GM12873 (cell line): Measurements from ENCODE around the gene DCDC1.
A peak's percentile ranks its signal among the peaks of the same experiment; 100 is the strongest.

Experiments used
- CTCF ChIP-seq: IDR thresholded peaks from 2 replicates; pipeline ENCODE4 v1.5.1; 2012; ENCODE audit warnings: low read depth, mild to moderate bottlenecking, moderate library complexity, low read length, control low read depth; ENCODE audit not compliant: insufficient read depth; ENCODE audit errors: missing control alignments

DCDC1 gene

DNA sequence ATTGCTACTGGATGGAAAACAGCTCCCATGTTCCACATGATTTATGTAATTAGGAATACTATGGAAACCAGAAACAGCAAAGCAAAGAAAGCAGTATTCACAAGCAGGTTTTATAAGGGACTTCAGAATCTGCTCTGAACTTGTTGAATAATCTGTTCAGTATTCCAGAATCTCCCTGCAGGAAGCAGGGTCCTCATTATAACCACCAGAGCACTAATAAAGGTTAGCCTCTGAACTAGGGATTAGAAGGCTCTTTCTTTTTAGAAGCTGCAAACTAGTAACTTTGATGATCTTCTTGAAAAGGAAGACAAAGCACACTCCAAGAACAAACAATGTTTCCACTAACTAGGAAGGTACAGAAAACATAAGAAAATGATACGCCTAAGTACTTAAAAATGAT, 125.8 kb downstream of the DCDC1 start:
- no peak for TF ChIP-seq CTCF

- TF ChIP-seq CTCF, result peak; percentile 69
These were observed 129.1 kb downstream of the DCDC1 start for GRCh38 chr11:31240340-31240904.

DNA sequence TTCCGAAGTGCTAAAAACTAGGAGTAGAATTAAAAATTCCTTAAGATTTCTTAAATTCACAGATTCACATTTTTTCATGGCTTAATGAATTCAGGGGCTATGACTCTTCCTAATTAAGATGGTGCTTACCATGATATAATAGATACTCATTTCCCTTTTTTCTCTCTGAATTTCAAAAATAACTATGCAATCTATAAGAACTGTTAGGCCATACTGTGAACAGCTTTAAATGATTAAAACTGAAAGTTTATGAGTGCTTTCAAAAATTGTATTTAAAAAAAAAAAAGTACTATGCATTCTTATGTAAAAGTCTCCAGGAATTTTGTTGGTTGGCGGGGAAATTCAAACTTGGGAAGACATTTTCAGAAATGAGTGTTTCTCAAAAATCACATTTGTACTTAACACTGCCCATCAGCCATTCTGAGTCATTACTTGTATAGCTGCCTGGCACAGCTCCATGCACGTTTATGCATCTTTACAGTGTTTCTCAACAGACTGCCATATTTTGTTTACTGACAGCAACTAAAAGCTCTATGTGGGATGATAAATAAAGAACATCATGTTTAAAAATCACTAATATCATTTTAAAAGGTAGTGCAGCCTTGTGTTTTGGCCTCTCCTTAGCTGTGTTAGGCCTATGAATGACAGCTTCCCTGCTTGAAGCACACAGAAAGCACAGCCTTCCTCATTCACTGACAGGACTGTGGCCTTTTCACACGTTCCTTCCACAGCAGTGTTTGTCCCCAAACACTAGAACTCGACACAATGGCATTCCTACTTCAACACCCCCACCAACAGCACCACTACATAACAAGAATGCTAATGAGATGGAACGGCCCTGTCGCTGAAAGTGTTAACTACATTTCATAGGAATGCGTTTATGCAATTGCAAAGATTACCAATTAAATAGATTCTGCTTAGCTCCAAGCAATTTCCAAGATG, 131.4 kb downstream of the DCDC1 start:
- no peak for TF ChIP-seq CTCF

GRCh38 chr11:31236143-31236542, 133.4 kb downstream of the DCDC1 start:
- peak; percentile 18 for TF ChIP-seq CTCF

- TF ChIP-seq CTCF, result peak; percentile 23
These were observed 136.1 kb downstream of the DCDC1 start for GRCh38 chr11:31233425-31233824.

GRCh38 chr11:31231601-31232000, 137.9 kb downstream of the DCDC1 start:
- no peak for TF ChIP-seq CTCF

DNA sequence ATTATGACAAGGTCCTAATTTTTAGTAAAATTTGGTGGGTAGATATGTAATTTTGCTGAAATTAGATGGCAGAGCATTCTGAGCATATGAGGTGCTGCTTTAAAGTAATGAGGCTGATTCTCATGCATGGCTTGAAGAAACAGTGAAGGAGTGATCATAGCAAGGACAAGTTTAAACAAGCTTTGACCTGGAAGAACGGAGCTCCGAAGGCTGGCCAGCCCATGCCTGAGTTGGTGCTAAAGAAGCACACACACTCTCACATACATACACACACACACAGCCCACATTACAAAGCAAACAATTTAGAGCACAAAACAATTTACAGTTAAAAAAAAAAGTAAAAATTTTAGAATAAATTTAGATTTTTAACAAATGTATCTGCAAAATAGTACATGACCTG, 150.7 kb downstream of the DCDC1 start:
- no peak for TF ChIP-seq CTCF
